Nephron (organoid): ENCODE data around the gene CAMKMT.

Source experiments
- H3K27ac Mint-ChIP-seq, 3 experiments: 2 replicates each; pipeline ENCODE4 v1.8.0; 2020; ENCODE audit warnings: mixed read lengths in 3 of 3, mild to moderate bottlenecking in 2 of 3, moderate library complexity in 1 of 3
- H3K27me3 Mint-ChIP-seq: 2 replicates; pipeline ENCODE4 v1.8.0; 2021; ENCODE audit warnings: low read depth, mild to moderate bottlenecking, moderate library complexity, mixed read lengths
- H3K36me3 Mint-ChIP-seq: 2 replicates; pipeline ENCODE4 v1.8.0; 2020; ENCODE audit warnings: low read depth, mixed read lengths
- H3K4me1 Mint-ChIP-seq: 2 replicates; pipeline ENCODE4 v1.8.0; 2020; ENCODE audit warnings: mixed read lengths
- H3K4me3 Mint-ChIP-seq, 3 experiments: 2 replicates each; pipeline ENCODE4 v1.8.0; 2020; ENCODE audit warnings: mild to moderate bottlenecking in 3 of 3, mixed read lengths in 3 of 3, moderate library complexity in 2 of 3
- H3K9me3 Mint-ChIP-seq: 2 replicates; pipeline ENCODE4 v1.8.0; 2020; ENCODE audit warnings: mixed read lengths
- CTCF ChIP-seq, 3 experiments: fragments of 200-600 bp; sonication (generic); IDR thresholded peaks; one replicate each; pipeline ENCODE4 v1.5.0; 2021; ENCODE audit warnings: antibody characterized with exemption in 3 of 3; ENCODE audit not compliant: unreplicated experiment in 3 of 3

CAMKMT gene

DNA sequence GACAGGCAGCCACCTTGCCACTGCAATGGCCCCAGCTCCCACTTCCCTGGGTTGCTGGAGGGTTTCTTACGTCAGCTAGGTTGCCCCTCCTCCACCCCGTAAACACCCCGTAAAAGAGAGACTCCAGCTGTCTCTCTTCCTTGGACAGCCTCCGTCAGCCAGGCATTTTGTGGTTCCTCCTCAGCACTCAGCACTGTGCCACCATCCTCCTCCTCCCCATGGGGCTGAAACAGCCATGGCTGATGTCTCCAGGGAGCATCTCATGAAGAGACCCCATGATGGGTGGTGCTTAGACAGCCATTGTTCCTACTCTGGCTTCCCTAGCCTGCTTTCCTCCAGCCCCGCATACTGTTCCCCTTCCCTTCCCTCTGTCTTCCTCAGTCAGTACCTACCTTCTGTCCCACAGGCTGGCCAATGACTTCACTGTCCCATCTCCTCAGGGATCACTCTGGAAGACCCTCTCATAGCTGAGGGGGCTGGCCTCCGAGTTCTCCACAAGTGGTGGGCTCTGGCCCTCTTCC, 436.5 kb downstream of the CAMKMT start:
- TF ChIP-seq CTCF (IDR thresholded peaks at IDR 0.05; ENCODE audit: unreplicated experiment in 3 of 3): no peak
- peaks cover 6% of the 10 kb centered on the region for H3K9me3 Mint-ChIP-seq
- no peaks in the 10 kb centered on the region for H3K36me3 Mint-ChIP-seq
- peaks cover 96% of the 10 kb centered on the region for H3K27me3 Mint-ChIP-seq
- no peak overlapping the region for H3K27ac Mint-ChIP-seq
- H3K4me1 Mint-ChIP-seq: peaks cover 4% of the 10 kb centered on the region
- no peak overlapping the region for H3K4me3 Mint-ChIP-seq

GRCh38 chr2:44799105-44799504, 437.4 kb downstream of the CAMKMT start:
- Mint-ChIP-seq H3K27ac (no peak overlapping the region), H3K9me3 (peaks cover 6% of the 10 kb centered on the region), H3K4me1 (peaks cover 4% of the 10 kb centered on the region), H3K36me3 (no peaks in the 10 kb centered on the region), H3K27me3 (peaks cover 97% of the 10 kb centered on the region), H3K4me3 (no peak overlapping the region)
- no peak for TF ChIP-seq CTCF (IDR thresholded peaks at IDR 0.05; ENCODE audit: unreplicated experiment in 3 of 3)

DNA sequence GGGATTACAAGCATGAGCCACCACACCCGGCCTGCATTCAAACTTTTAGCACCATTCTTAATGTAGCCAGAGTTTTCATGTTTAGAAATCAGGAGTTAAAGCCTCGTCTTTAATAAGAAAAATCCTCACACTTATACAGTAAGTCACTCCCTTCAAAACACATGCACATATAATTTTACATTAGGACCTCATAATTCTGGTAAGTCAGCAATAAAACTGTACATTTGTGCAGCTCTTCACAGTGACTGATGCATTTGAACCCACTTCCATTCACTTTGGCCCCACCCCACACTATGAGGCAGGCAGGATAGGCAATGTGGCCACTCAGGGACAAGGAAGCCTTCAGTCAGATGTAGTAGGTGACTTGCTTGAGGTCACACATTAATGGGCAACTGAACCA, 438.0 kb downstream of the CAMKMT start:
- H3K4me3 Mint-ChIP-seq: no peak overlapping the region
- no peak for TF ChIP-seq CTCF (IDR thresholded peaks at IDR 0.05; ENCODE audit: unreplicated experiment in 3 of 3)

DNA sequence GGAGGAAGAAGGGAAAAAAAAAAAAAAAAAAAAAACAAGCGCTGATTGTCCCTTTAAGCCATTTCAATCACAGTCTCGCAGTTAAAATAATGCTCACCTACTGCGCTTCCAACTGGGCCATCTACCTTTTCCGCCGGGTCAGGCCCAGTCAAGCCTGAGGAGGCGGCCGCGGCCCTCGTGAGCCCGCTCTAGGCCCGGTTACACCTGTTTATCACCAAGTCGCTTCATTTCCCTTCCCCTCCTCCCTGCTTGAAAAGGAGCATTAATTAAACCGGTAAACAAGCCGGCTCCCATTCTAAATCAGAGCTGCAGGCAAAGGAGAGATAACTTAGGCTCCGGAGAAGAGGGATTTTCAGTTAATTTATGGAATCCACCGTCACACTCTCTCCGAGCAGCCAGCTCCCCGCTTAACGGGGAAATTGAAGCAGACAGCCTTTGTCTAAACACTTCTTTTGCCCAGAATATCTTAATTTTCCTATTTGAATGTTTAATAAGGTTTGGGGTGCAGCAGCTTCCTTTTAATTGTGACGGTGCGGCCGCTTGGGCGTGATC, 439.6 kb downstream of the CAMKMT start:
- H3K27ac Mint-ChIP-seq: no peak overlapping the region
- H3K9me3 Mint-ChIP-seq: peaks cover 6% of the 10 kb centered on the region
- H3K36me3 Mint-ChIP-seq: no peaks in the 10 kb centered on the region
- no peak overlapping the region for H3K4me3 Mint-ChIP-seq
- H3K27me3 Mint-ChIP-seq: peaks cover 97% of the 10 kb centered on the region
- H3K4me1 Mint-ChIP-seq: peaks cover 4% of the 10 kb centered on the region
- no peak for TF ChIP-seq CTCF (IDR thresholded peaks at IDR 0.05; ENCODE audit: unreplicated experiment in 3 of 3)

More for the DNA sequence above, 438.0 kb downstream of the CAMKMT start:
- Mint-ChIP-seq H3K9me3 (peaks cover 6% of the 10 kb centered on the region), H3K27ac (no peak overlapping the region), H3K27me3 (peaks cover 97% of the 10 kb centered on the region), H3K36me3 (no peaks in the 10 kb centered on the region), H3K4me1 (peaks cover 4% of the 10 kb centered on the region)

DNA sequence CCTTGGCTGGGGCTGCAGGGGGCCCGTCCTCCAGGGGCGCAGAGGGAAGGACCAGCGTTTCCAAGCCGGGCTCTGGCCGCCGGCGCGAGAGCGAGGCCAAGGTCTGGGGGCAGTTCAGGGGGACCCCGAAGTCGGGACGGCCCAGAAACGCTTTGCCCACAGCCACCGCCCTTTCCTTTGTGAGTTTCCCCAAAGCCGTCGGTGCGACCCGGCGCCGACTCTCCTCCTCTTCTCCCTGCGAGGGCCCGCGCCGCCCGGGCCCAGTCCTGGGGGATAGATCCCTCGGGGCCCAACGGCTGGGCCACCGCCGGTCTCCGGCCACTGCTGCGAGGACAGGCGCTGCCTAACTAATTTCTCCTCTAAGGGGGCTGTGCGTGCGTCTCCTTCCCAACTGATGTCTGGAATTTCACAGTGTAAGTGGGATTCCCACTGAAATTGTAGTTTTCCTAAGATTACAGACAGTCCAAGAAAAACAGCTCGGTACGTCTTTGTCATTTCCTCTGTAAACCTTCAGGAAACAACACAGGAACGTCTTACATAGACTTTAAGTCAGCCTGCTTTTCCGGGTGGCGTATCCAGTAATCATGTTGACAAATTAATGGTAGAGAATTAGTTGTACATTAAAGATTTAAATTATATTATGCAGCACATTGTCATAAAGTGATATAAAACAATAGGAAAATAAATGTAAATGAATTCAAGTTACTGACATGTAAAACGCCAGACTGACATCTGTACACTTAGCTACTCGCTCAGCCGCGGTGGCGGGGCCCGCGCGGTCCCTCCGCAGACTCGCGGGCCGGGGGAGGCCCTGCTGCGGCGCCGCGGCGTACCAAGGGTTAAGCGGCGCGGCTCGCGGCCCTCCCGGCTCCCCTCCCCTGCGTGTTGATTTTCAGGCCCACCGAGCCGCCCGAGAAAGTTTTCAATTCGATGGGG, 440.4 kb downstream of the CAMKMT start:
- H3K4me1 Mint-ChIP-seq: peaks cover 4% of the 10 kb centered on the region
- no peak overlapping the region for H3K27ac Mint-ChIP-seq
- H3K36me3 Mint-ChIP-seq: no peaks in the 10 kb centered on the region
- TF ChIP-seq CTCF (IDR thresholded peaks at IDR 0.05; ENCODE audit: unreplicated experiment in 3 of 3): no peak
- peaks cover 98% of the 10 kb centered on the region for H3K27me3 Mint-ChIP-seq
- H3K9me3 Mint-ChIP-seq: peaks cover 8% of the 10 kb centered on the region
- H3K4me3 Mint-ChIP-seq: peak overlapping the region; percentile 51 to 55 (median 54)
